IMR-90 (cell line): ENCODE data around the gene MYO1G. TPM values are rescaled to one million over a fixed set of nuclear protein-coding genes. Genes with fewer than 3 reads are reported as not detected.

Experiments
- ATAC-seq: fragments of 200-7000 bp; cut with Tn5 transposase; 2 replicates; pipeline ENCODE4 v1.9.1; 2020; ENCODE audit warnings: low read depth, mild to moderate bottlenecking, moderate library complexity
- BruUV-seq: library from RNA; stranded (reverse); fragments of 400-500 nt; replicated peaks from 2 replicates; lab custom pipeline; 2021; lab: Mats Ljungman, UMichigan
- CTCF ChIA-PET: fragments of 300-600 bp; formaldehyde crosslinking; extraction: SDS; loops from one replicate; lab custom pipeline; 2021; ENCODE audit warnings: antibody characterized with exemption; lab: Yijun Ruan, JAX
- POLR2A ChIA-PET: fragments of 300-600 bp; sonication (Branson Sonifier 250); formaldehyde crosslinking; loops from one replicate; lab custom pipeline; 2022; ENCODE audit warnings: antibody characterized with exemption; ENCODE audit not compliant: unreplicated experiment; lab: Charles Lee
- DNase-seq: peaks from one replicate; pipeline ENCODE4 v3.0.0; 2013
- H2AFZ ChIP-seq: replicated peaks from 2 replicates; pipeline ENCODE3; 2013; ENCODE audit warnings: low read length, mild to moderate bottlenecking; ENCODE audit not compliant: poor library complexity
- H2AK5ac ChIP-seq: 2 replicates; pipeline ENCODE4 v1.6.1; 2013; ENCODE audit warnings: low read depth, low read length, inconsistent platforms
- H2AK9ac ChIP-seq: replicated peaks from 2 replicates; pipeline ENCODE3; 2013; ENCODE audit warnings: mild to moderate bottlenecking, low read depth, low read length, moderate library complexity; ENCODE audit not compliant: poor library complexity
- H2BK120ac ChIP-seq: 2 replicates; pipeline ENCODE4 v1.6.1; 2013; ENCODE audit warnings: low read depth, low read length, inconsistent platforms
- H2BK15ac ChIP-seq: 3 replicates; pipeline ENCODE4 v1.6.1; 2013; ENCODE audit warnings: low read depth, low read length, inconsistent platforms
- H2BK20ac ChIP-seq: 2 replicates; pipeline ENCODE4 v1.6.1; 2013; ENCODE audit warnings: low read depth, mild to moderate bottlenecking, inconsistent platforms, low read length, moderate library complexity
- H2BK5ac ChIP-seq: 2 replicates; pipeline ENCODE4 v1.6.1; 2013; ENCODE audit warnings: mild to moderate bottlenecking, low read depth, low read length, inconsistent platforms; ENCODE audit not compliant: poor library complexity, severe bottlenecking
- H3K14ac ChIP-seq: replicated peaks from 2 replicates; pipeline ENCODE4 v1.6.1; 2013; ENCODE audit warnings: low read depth, low read length, inconsistent platforms
- H3K18ac ChIP-seq: 2 replicates; pipeline ENCODE4 v1.6.1; 2013; ENCODE audit warnings: low read depth, low read length, control low read depth
- H3K23ac ChIP-seq: 2 replicates; pipeline ENCODE4 v1.6.1; 2013; ENCODE audit warnings: low read depth, low read length, inconsistent platforms
- H3K27ac ChIP-seq: 2 replicates; pipeline ENCODE4 v1.5.1; 2013; ENCODE audit warnings: mild to moderate bottlenecking, control low read depth, low read length; ENCODE audit not compliant: insufficient read depth
- H3K27me3 ChIP-seq: 2 replicates; pipeline ENCODE4 v1.6.1; 2013; ENCODE audit warnings: low read length; ENCODE audit not compliant: control insufficient read depth, insufficient read depth
- H3K36me3 ChIP-seq: 2 replicates; pipeline ENCODE4 v1.6.1; 2013; ENCODE audit warnings: low read length, mixed read lengths; ENCODE audit not compliant: control insufficient read depth, insufficient read depth
- H3K4ac ChIP-seq: 2 replicates; pipeline ENCODE4 v1.6.1; 2013; ENCODE audit warnings: low read depth, low read length, inconsistent platforms
- H3K4me1 ChIP-seq: 2 replicates; pipeline ENCODE4 v1.6.1; 2013; ENCODE audit warnings: low read length, mixed read lengths; ENCODE audit not compliant: control insufficient read depth, insufficient read depth
- H3K4me2 ChIP-seq: 2 replicates; pipeline ENCODE4 v1.6.1; 2013; ENCODE audit warnings: low read depth, mild to moderate bottlenecking, control low read depth, low read length, moderate library complexity
- H3K4me3 ChIP-seq: 2 replicates; pipeline ENCODE4 v1.5.1; 2013; ENCODE audit warnings: low read depth, mild to moderate bottlenecking, control low read depth, low read length, moderate library complexity; ENCODE audit not compliant: insufficient read depth
- H3K56ac ChIP-seq: 2 replicates; pipeline ENCODE4 v1.6.1; 2013; ENCODE audit warnings: low read length, inconsistent platforms; ENCODE audit not compliant: insufficient read depth; ENCODE audit errors: extremely low read depth
- H3K79me1 ChIP-seq, 2 experiments: 2 replicates each; pipeline ENCODE4 v1.6.1; 2013; ENCODE audit warnings: low read length in 2 of 2, inconsistent platforms in 1 of 2, low read depth in 1 of 2
- H3K9ac ChIP-seq: 2 replicates; pipeline ENCODE4 v1.6.1; 2013; ENCODE audit warnings: low read depth, low read length, control low read depth
- H3K9me1 ChIP-seq: 2 replicates; pipeline ENCODE4 v1.6.1; 2013; ENCODE audit warnings: low read length, inconsistent platforms; ENCODE audit not compliant: insufficient read depth
- H3K9me3 ChIP-seq: 2 replicates; pipeline ENCODE4 v1.6.1; 2013; ENCODE audit warnings: low read length; ENCODE audit not compliant: control insufficient read depth, insufficient read depth
- H4K20me1 ChIP-seq: 2 replicates; pipeline ENCODE4 v1.6.1; 2013; ENCODE audit warnings: low read length, inconsistent platforms; ENCODE audit not compliant: insufficient read depth
- H4K5ac ChIP-seq: 2 replicates; pipeline ENCODE4 v1.6.1; 2013; ENCODE audit warnings: mild to moderate bottlenecking, low read depth, low read length, control low read depth
- H4K8ac ChIP-seq, 2 experiments: 2 replicates each; pipeline ENCODE4 v1.6.1; 2013; ENCODE audit warnings: low read depth in 2 of 2, low read length in 2 of 2, control low read depth in 1 of 2, inconsistent platforms in 1 of 2
- H4K91ac ChIP-seq: 2 replicates; pipeline ENCODE4 v1.6.1; 2013; ENCODE audit warnings: low read depth, low read length, inconsistent platforms; ENCODE audit not compliant: insufficient read depth
- MAFK ChIP-seq: IDR thresholded peaks from 2 replicates; pipeline ENCODE4 v1.6.1; 2012; ENCODE audit warnings: low read depth, low read length, improper control_type of control experiment
- POLR2A ChIP-seq: IDR thresholded peaks from 2 replicates; pipeline ENCODE4 v1.6.1; 2012; ENCODE audit warnings: mild to moderate bottlenecking, low read depth, low read length
- RCOR1 ChIP-seq: IDR thresholded peaks from 2 replicates; pipeline ENCODE4 v1.6.1; 2012; ENCODE audit warnings: mild to moderate bottlenecking, low read length, improper control_type of control experiment; ENCODE audit not compliant: insufficient replicate concordance
- SMC3 ChIP-seq: fragments of 150-350 bp; IDR thresholded peaks from 2 replicates; pipeline ENCODE4 v1.6.1; 2016; ENCODE audit warnings: low read depth, mild to moderate bottlenecking, antibody characterized with exemption, low read length, moderate library complexity
- WGBS, 2 experiments: methylation state at CpG; one replicate each; pipeline versions ENCODE4 v1.1.5 to v1.1.7; 2013; ENCODE audit warnings: missing lambda C conversion rate in 2 of 2; ENCODE audit not compliant: insufficient read length in 1 of 2; ENCODE audit errors: extremely low coverage in 2 of 2; 5-methylcytosine and 5-hydroxymethylcytosine counted together
- dilution Hi-C: fragments of 300-500 bp; cut with HindIII; formaldehyde crosslinking; loops from one replicate; pipeline ENCODE4 v1.14.3; 2018; ENCODE audit warnings: low sequenced_read_pairs; ENCODE audit not compliant: unreplicated experiment
- in situ Hi-C: fragments of 300-500 bp; cut with MboI; formaldehyde crosslinking; loops from 3 replicates; pipeline ENCODE4 v1.14.3; 2019; ENCODE audit warnings: low sequenced_read_pairs, inconsistent platforms, mixed read lengths
- intact Hi-C: fragments of 100-400 bp; cut with micrococcal nuclease; formaldehyde crosslinking; loops from 2 replicates; pipeline ENCODE4 v1.10.0; 2022
- polyA plus RNA-seq, 3 experiments: library from polyadenylated mRNA; depleted of rRNA; stranded (reverse); fragments of >200 nt; gene quantifications; 2 replicates each; pipeline ENCODE4 v1.2.3, GENCODE V29; 2012; ENCODE audit warnings: low replicate concordance in 1 of 3
- total RNA-seq: library from RNA; depleted of rRNA; stranded (reverse); fragments of >200 nt; gene quantifications from 2 replicates; pipeline ENCODE4 v1.2.3, GENCODE V29; 2012

MYO1G gene
- total and polyA plus RNA-seq, 2 of the 4 experiments (the other 2 are of a cell fraction): under 0.01 to 0.02 TPM

DNA sequence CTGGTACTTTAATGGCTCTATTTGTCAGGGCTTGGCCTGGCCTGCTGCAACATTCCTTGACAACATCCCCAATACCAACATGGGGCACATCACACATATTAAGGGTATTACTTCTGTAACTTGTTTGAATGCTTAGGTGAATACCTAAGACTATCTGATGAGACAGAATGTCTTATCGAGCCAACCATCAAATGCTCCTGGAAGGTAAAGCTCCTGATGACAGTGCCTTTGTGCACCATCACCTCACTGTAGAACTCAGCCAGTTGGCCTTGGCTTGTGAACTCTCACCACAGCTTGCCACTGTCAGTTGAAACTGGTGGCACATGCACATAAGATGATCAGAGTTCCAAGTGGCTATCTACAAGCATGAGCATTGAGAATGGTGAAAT is 3.7 kb upstream of the MYO1G start:
- no peak overlapping the region for H3K56ac ChIP-seq
- no peak overlapping the region for H3K18ac ChIP-seq
- POLR2A ChIA-PET: interaction anchor here (0.6 to 0.7 kb wide), 2 partner anchors 41 to 236 kb away, joined by 3 to 7 read pairs; no protein-coding TSS in a partner anchor
- no CpG with 5 or more reads among the region's 1 CpG for WGBS, 2 experiments
- H3K9me1 ChIP-seq: peaks cover 12% of the 10 kb centered on the region; the same call in 1 of the 2 replicates
- no peak overlapping the region for H3K14ac ChIP-seq
- H3K4me1 ChIP-seq: peaks cover 13% of the 10 kb centered on the region
- H3K4ac ChIP-seq: no peak overlapping the region
- H3K9me3 ChIP-seq: no peaks in the 10 kb centered on the region
- DNase-seq (no peak), ATAC-seq (no peak)
- H3K9ac ChIP-seq: no peak overlapping the region
- H2BK15ac ChIP-seq: no peak overlapping the region
- intact Hi-C loops: no loop called here
- BruUV-seq: no TSS peak
- H2AFZ ChIP-seq: no peak overlapping the region
- H2BK120ac ChIP-seq: no peak overlapping the region
- TF ChIP-seq POLR2A (peak; percentile 29), SMC3 (no peak), RCOR1 (no peak), MAFK (no peak)
- CTCF ChIA-PET: interaction anchor here (1.4 kb wide), 1 partner anchor 10 kb away, joined by 3 read pairs; no protein-coding TSS in a partner anchor
- no peak overlapping the region for H2AK9ac ChIP-seq
- no peak overlapping the region for H4K8ac ChIP-seq
- no peak overlapping the region; the same call in 1 of the 2 replicates for H3K23ac ChIP-seq
- no peak overlapping the region for H3K4me3 ChIP-seq
- in situ Hi-C loops: no loop called here
- dilution Hi-C loops: no loop called here
- H2BK20ac ChIP-seq: no peak overlapping the region
- peaks cover 30% of the 10 kb centered on the region for H3K36me3 ChIP-seq
- H2AK5ac ChIP-seq: no peak overlapping the region
- no peak overlapping the region for H4K91ac ChIP-seq
- H3K4me2 ChIP-seq: no peak overlapping the region
- H3K79me1 ChIP-seq: peaks cover 14 to 41% of the 10 kb centered on the region in 2 experiments
- H4K20me1 ChIP-seq: peaks cover 27% of the 10 kb centered on the region
- no peak overlapping the region for H3K27ac ChIP-seq
- no peak overlapping the region for H4K5ac ChIP-seq
- no peak overlapping the region for H2BK5ac ChIP-seq
- no peaks in the 10 kb centered on the region for H3K27me3 ChIP-seq
